GM19023 (cell line): ENCODE results near the gene GAPDHS.

Experiments
- ATAC-seq: cut with Tn5 transposase; IDR thresholded peaks from one replicate; pipeline ENCODE4 v1.9.1; 2021; ENCODE audit warnings: mild to moderate bottlenecking, moderate library complexity; ENCODE audit not compliant: unreplicated experiment

The GAPDHS gene

GRCh38 chr19:35555301-35556005 lies 22.2 kb downstream of the GAPDHS start:
- ATAC-seq: no peak

- ATAC-seq: no peak
These were observed 22.9 kb downstream of the GAPDHS start for GRCh38 chr19:35556025-35556590.

- no peak for ATAC-seq
These were observed 23.7 kb downstream of the GAPDHS start for GRCh38 chr19:35556846-35557538.

- no peak for ATAC-seq
These were observed 24.5 kb downstream of the GAPDHS start for GRCh38 chr19:35557539-35558399.

GRCh38 chr19:35558400-35559280 lies 25.4 kb downstream of the GAPDHS start:
- no peak for ATAC-seq

GRCh38 chr19:35559281-35559659 lies 26.0 kb downstream of the GAPDHS start:
- peak; percentile 54 for ATAC-seq

- no peak for ATAC-seq
These were observed 26.5 kb downstream of the GAPDHS start for GRCh38 chr19:35559781-35560180.

- ATAC-seq: no peak
These were observed 27.0 kb downstream of the GAPDHS start for GRCh38 chr19:35560271-35560670.

GRCh38 chr19:35560677-35561076 lies 27.4 kb downstream of the GAPDHS start:
- no peak for ATAC-seq

GRCh38 chr19:35561436-35561835 lies 28.2 kb downstream of the GAPDHS start:
- no peak for ATAC-seq

GRCh38 chr19:35562336-35562735 lies 29.1 kb downstream of the GAPDHS start:
- no peak for ATAC-seq

GRCh38 chr19:35562776-35563175 lies 29.5 kb downstream of the GAPDHS start:
- ATAC-seq: no peak

GRCh38 chr19:35563207-35563829 lies 30.1 kb downstream of the GAPDHS start, which contains the start of gene ATP4A:
Gene ATP4A, minus strand, starts transcription at chr19:35563658. Its CDS starts 29 bp downstream, at chr19:35563629.
- no peak for ATAC-seq

- ATAC-seq: no peak
These were observed 32.0 kb downstream of the GAPDHS start for GRCh38 chr19:35565016-35565856.

GRCh38 chr19:35566738-35567137 lies 33.5 kb downstream of the GAPDHS start:
- ATAC-seq: no peak

GRCh38 chr19:35569281-35569781 lies 36.1 kb downstream of the GAPDHS start:
- no peak for ATAC-seq

- ATAC-seq: no peak
These were observed 38.2 kb downstream of the GAPDHS start for GRCh38 chr19:35571406-35571965.

- ATAC-seq: no peak
These were observed 44.7 kb downstream of the GAPDHS start for GRCh38 chr19:35577918-35578317.
